ENCODE data around the gene BICDL2. TPM values are rescaled to one million over a fixed set of nuclear protein-coding genes. Genes with fewer than 3 reads are reported as not detected.

BICDL2 gene
- total and polyA plus RNA-seq, 4 experiments from 2014 or later, result not detected

Other genes with a start within 250 kb of the BICDL2 start
- gene PRSS33, start 249.4 kb downstream of the BICDL2 start, total RNA-seq, result not detected
- gene PRSS33, start 249.4 kb downstream of the BICDL2 start, polyA plus RNA-seq, result not detected
- not detected for gene PRSS41, start 238.5 kb downstream of the BICDL2 start, total RNA-seq
- gene PRSS41, start 238.5 kb downstream of the BICDL2 start, polyA plus RNA-seq, result not detected
- 1 to 10 TPM in 1 of 2 experiments, under 1 TPM in 1; 0.96 to 2.6 TPM for gene PRSS21, start 219.7 kb downstream of the BICDL2 start, total RNA-seq
- 10 to 100 TPM in 1 of 2 donors, 1 to 10 TPM in 1; 6.2 to 11.5 TPM for gene PRSS21, start 219.7 kb downstream of the BICDL2 start, polyA plus RNA-seq
- gene ZG16B, start 206.6 kb downstream of the BICDL2 start, total RNA-seq, result not detected
- under 1 TPM in 1 of 2 donors, not detected in 1; 0.79 TPM for gene ZG16B, start 206.6 kb downstream of the BICDL2 start, polyA plus RNA-seq
- gene PRSS22, start 178.8 kb downstream of the BICDL2 start, total RNA-seq, result under 1 TPM in 1 of 2 experiments, not detected in 1; 0.39 TPM
- under 1 TPM in 1 of 2 donors, not detected in 1; 0.42 TPM for gene PRSS22, start 178.8 kb downstream of the BICDL2 start, polyA plus RNA-seq
- gene FLYWCH2, start 153.7 kb downstream of the BICDL2 start, total RNA-seq, result 10 to 100 TPM; 24.1 to 27.1 TPM
- gene FLYWCH2, start 153.7 kb downstream of the BICDL2 start, polyA plus RNA-seq, result 10 to 100 TPM; 21.1 to 23.3 TPM
- 100 to 1,000 TPM; 121 to 123 TPM for gene FLYWCH1, start 125.0 kb downstream of the BICDL2 start, total RNA-seq
- gene FLYWCH1, start 125.0 kb downstream of the BICDL2 start, polyA plus RNA-seq, result 10 to 100 TPM in 1 of 2 donors, 1 to 10 TPM in 1; 7.1 to 21.2 TPM
- gene KREMEN2, start 72.7 kb downstream of the BICDL2 start, total RNA-seq, result not detected
- not detected for gene KREMEN2, start 72.7 kb downstream of the BICDL2 start, polyA plus RNA-seq
- gene PAQR4, start 67.6 kb downstream of the BICDL2 start, total RNA-seq, result 1 to 10 TPM; 1.5 to 1.7 TPM
- under 1 TPM; 0.77 to 0.81 TPM for gene PAQR4, start 67.6 kb downstream of the BICDL2 start, polyA plus RNA-seq
- under 1 TPM in 1 of 2 experiments, not detected in 1; 0.79 TPM for gene PKMYT1, start 56.5 kb downstream of the BICDL2 start, total RNA-seq
- not detected for gene PKMYT1, start 56.5 kb downstream of the BICDL2 start, polyA plus RNA-seq
- gene CLDN9, start 24.0 kb downstream of the BICDL2 start, total RNA-seq, result not detected
- not detected for gene CLDN9, start 24.0 kb downstream of the BICDL2 start, polyA plus RNA-seq
- not detected for gene CLDN6, start 18.8 kb downstream of the BICDL2 start, total RNA-seq
- gene CLDN6, start 18.8 kb downstream of the BICDL2 start, polyA plus RNA-seq, result not detected
- gene TNFRSF12A, start 16.6 kb downstream of the BICDL2 start, total RNA-seq, result 1 to 10 TPM in 1 of 2 experiments, under 1 TPM in 1; 0.73 to 1.0 TPM
- under 1 TPM; 0.33 to 0.44 TPM for gene TNFRSF12A, start 16.6 kb downstream of the BICDL2 start, polyA plus RNA-seq
- 10 to 100 TPM; 16.0 to 18.0 TPM for gene HCFC1R1, start 13.0 kb downstream of the BICDL2 start, total RNA-seq
- 10 to 100 TPM; 18.5 to 23.8 TPM for gene HCFC1R1, start 13.0 kb downstream of the BICDL2 start, polyA plus RNA-seq
- gene THOC6, start 12.9 kb downstream of the BICDL2 start, total RNA-seq, result 10 to 100 TPM; 18.4 to 22.5 TPM
- gene THOC6, start 12.9 kb downstream of the BICDL2 start, polyA plus RNA-seq, result 10 to 100 TPM; 41.4 to 48.8 TPM
- 1 to 10 TPM; 2.9 to 3.0 TPM for gene MMP25, start 9.6 kb upstream of the BICDL2 start, total RNA-seq
- gene MMP25, start 9.6 kb upstream of the BICDL2 start, polyA plus RNA-seq, result under 1 TPM; 0.52 to 0.91 TPM
- 100 to 1,000 TPM; 752 to 810 TPM for gene IL32, start 28.7 kb upstream of the BICDL2 start, total RNA-seq
- gene IL32, start 28.7 kb upstream of the BICDL2 start, polyA plus RNA-seq, result 1,000 to 10,000 TPM; 3,111 to 3,174 TPM
- under 1 TPM in 1 of 2 experiments, not detected in 1; 0.15 TPM for gene ZSCAN10, start 62.4 kb upstream of the BICDL2 start, total RNA-seq
- not detected for gene ZSCAN10, start 62.4 kb upstream of the BICDL2 start, polyA plus RNA-seq
- gene ZNF205, start 75.6 kb upstream of the BICDL2 start, total RNA-seq, result not detected
- under 1 TPM in 1 of 2 donors, not detected in 1; 0.20 TPM for gene ZNF205, start 75.6 kb upstream of the BICDL2 start, polyA plus RNA-seq
- 10 to 100 TPM; 14.1 to 14.5 TPM for gene ZNF213, start 98.1 kb upstream of the BICDL2 start, total RNA-seq
- 1 to 10 TPM in 1 of 2 donors, under 1 TPM in 1; 0.67 to 3.2 TPM for gene ZNF213, start 98.1 kb upstream of the BICDL2 start, polyA plus RNA-seq
- gene OR1F1, start 151.3 kb upstream of the BICDL2 start, total RNA-seq, result under 1 TPM; 0.49 to 0.97 TPM
- gene OR1F1, start 151.3 kb upstream of the BICDL2 start, polyA plus RNA-seq, result not detected
- 10 to 100 TPM; 27.7 to 29.2 TPM for gene ZNF200, start 198.2 kb upstream of the BICDL2 start, total RNA-seq
- gene ZNF200, start 198.2 kb upstream of the BICDL2 start, polyA plus RNA-seq, result 10 to 100 TPM in 1 of 2 donors, 1 to 10 TPM in 1; 6.7 to 11.6 TPM
- under 1 TPM; 0.35 to 0.42 TPM for gene MEFV, start 219.7 kb upstream of the BICDL2 start, total RNA-seq
- under 1 TPM in 1 of 2 donors, not detected in 1; 0.05 TPM for gene MEFV, start 219.7 kb upstream of the BICDL2 start, polyA plus RNA-seq
- 10 to 100 TPM; 44.0 to 45.1 TPM for gene ZNF263, start 246.5 kb upstream of the BICDL2 start, total RNA-seq
- gene ZNF263, start 246.5 kb upstream of the BICDL2 start, polyA plus RNA-seq, result 10 to 100 TPM; 29.3 to 37.8 TPM